ENCODE data around the gene TMEM9B.

Gene TMEM9B

DNA sequence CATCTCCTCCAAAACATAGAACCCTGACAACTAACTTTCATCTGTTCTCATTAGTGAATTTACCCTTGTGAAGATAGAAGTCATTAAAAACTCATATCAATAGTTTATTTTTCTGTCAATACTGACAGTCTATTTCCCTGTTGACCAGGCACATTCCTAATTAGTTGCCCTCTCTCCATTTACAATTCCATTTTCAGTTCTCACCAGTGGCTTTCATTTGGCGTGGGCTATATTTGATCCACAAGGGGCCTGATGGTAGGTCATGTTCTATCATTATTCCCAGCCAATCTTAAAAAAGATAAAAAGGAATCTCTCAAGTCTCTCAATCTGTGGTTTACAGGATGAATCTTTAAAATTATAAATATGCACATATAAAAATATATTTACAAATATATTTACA, 57.1 kb downstream of the TMEM9B start:
- H3K9me3 ChIP-seq: no peaks in the 10 kb centered on the region
- in situ Hi-C loops (cut with MboI; ENCODE audit: low sequenced_read_pairs): no loop called here
- H3K4me3 ChIP-seq: no peak overlapping the region
- H3K4me1 ChIP-seq: peaks cover 12% of the 10 kb centered on the region
- no peak for DNase-seq (ENCODE audit: low spot score in 2 of 2)
- H3K27me3 ChIP-seq (ENCODE audit: low read depth): no peaks in the 10 kb centered on the region
- no peaks in the 10 kb centered on the region for H3K36me3 ChIP-seq (replicated peaks)

GRCh38 chr11:8905528-8906165, 58.6 kb downstream of the TMEM9B start:
- Histone ChIP-seq H3K9me3 (no peaks in the 10 kb centered on the region), H3K27me3 (ENCODE audit: low read depth) (no peaks in the 10 kb centered on the region), H3K36me3 (replicated peaks) (no peaks in the 10 kb centered on the region), H3K4me1 (peaks cover 12% of the 10 kb centered on the region), H3K4me3 (no peak overlapping the region)
- in situ Hi-C loops (cut with MboI; ENCODE audit: low sequenced_read_pairs): no loop called here
- DNase-seq (ENCODE audit: low spot score in 2 of 2): no peak

- no peak for DNase-seq (ENCODE audit: low spot score in 2 of 2)
- Histone ChIP-seq H3K9me3 (0 out of 2 replicates have a peak, but pooled peaks cover 6% of the 10 kb centered on the region), H3K27me3 (ENCODE audit: low read depth) (no peaks in the 10 kb centered on the region), H3K4me1 (no peaks in the 10 kb centered on the region), H3K4me3 (no peak overlapping the region), H3K36me3 (replicated peaks) (no peaks in the 10 kb centered on the region)
- in situ Hi-C loops (cut with MboI; ENCODE audit: low sequenced_read_pairs): no loop called here
Measured at GRCh38 chr11:8899119-8899753, 65.0 kb downstream of the TMEM9B start.

All from HAP-1 (cell line).